Mucosa of descending colon (tissue), 3 donors: ENCODE results near the gene CFAP45. TPM values are rescaled to one million over a fixed set of nuclear protein-coding genes. Genes with fewer than 3 reads are reported as not detected.
A peak's percentile ranks its signal among the peaks of the same experiment; 100 is the strongest.

Experiments used
- ATAC-seq: fragments of 200-7000 bp; cut with Tn5 transposase; one replicate; pipeline ENCODE4 v1.9.1; 2020; ENCODE audit warnings: mild to moderate bottlenecking, moderate library complexity
- DNase-seq, 3 donors: peaks; one replicate each; pipeline ENCODE4 v3.0.0-alpha.2; 2020
- H3K36me3 ChIP-seq: fragments of 200-600 bp; one replicate; pipeline ENCODE4 v1.8.0; 2021; ENCODE audit warnings: low read depth, mild to moderate bottlenecking
- H3K4me1 ChIP-seq: fragments of 200-600 bp; one replicate; pipeline ENCODE4 v1.8.0; 2021; ENCODE audit warnings: low read depth, mild to moderate bottlenecking
- H3K4me3 ChIP-seq: fragments of 200-600 bp; one replicate; pipeline ENCODE4 v1.8.0; 2021; ENCODE audit warnings: mild to moderate bottlenecking
- H3K9me3 ChIP-seq: fragments of 200-600 bp; one replicate; pipeline ENCODE4 v1.8.0; 2021; ENCODE audit warnings: mild to moderate bottlenecking
- intact Hi-C, 2 donors: fragments of 100-400 bp; cut with DNase I in 1 of 2; cut with micrococcal nuclease in 1 of 2; formaldehyde crosslinking; loops; one replicate each; pipeline versions ENCODE4 v1.11.0 to v1.11.1; 2022; cut with DNase I, micrococcal nuclease
- total RNA-seq, 3 donors: library from RNA; stranded (reverse); fragmentation: NEBNext Ultra II Directional in 2 of 3; extraction: Animal tissue kit (Norgen Biotek cat#: 25700) in 2 of 3; gene quantifications; one replicate each; pipeline versions ENCODE4 v1.2.1 to v1.2.4, GENCODE V29; 2021 to 2023
- TF ChIP-seq, protein P1 (sequence below): fragments of 200-600 bp; IDR thresholded peaks from one replicate; pipeline ENCODE4 v1.8.0; 2022; ENCODE audit warnings: antibody characterized with exemption, mild to moderate bottlenecking
- donor health status: DM: no; HTN: no; CAD: no; lungs with moderate emphysema.
- donor health status: DM: no; HTN: no; CAD: no.
- donor health status: DM: no; HTN: yes; CAD: no.

The CFAP45 gene
- total RNA-seq, 3 donors from 2014 or later, result 0.36 to 0.57 TPM; not detected in 1

GRCh38 chr1:159945483-159946241 is 45.7 kb upstream of the CFAP45 start, which contains the start of gene IGSF9:
IGSF9 (minus strand) TSS chr1:159945613; CDS start chr1:159943454, 2,159 bp downstream.
- peak; percentile 87 for ATAC-seq
- peaks cover 40% of the 10 kb centered on the region for H3K4me1 ChIP-seq
- TF ChIP-seq, protein P1, sequence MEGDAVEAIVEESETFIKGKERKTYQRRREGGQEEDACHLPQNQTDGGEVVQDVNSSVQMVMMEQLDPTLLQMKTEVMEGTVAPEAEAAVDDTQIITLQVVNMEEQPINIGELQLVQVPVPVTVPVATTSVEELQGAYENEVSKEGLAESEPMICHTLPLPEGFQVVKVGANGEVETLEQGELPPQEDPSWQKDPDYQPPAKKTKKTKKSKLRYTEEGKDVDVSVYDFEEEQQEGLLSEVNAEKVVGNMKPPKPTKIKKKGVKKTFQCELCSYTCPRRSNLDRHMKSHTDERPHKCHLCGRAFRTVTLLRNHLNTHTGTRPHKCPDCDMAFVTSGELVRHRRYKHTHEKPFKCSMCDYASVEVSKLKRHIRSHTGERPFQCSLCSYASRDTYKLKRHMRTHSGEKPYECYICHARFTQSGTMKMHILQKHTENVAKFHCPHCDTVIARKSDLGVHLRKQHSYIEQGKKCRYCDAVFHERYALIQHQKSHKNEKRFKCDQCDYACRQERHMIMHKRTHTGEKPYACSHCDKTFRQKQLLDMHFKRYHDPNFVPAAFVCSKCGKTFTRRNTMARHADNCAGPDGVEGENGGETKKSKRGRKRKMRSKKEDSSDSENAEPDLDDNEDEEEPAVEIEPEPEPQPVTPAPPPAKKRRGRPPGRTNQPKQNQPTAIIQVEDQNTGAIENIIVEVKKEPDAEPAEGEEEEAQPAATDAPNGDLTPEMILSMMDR, result no peak
- peak within 1 kb of the TSS; percentile 20 for H3K4me3 ChIP-seq
- intact Hi-C loops, result no loop called here
- H3K9me3 ChIP-seq, result no peaks in the 10 kb centered on the region
- H3K36me3 ChIP-seq, result no peaks in the 10 kb centered on the region
- peak; percentile 83 to 93 (median 91) for DNase-seq

DNA sequence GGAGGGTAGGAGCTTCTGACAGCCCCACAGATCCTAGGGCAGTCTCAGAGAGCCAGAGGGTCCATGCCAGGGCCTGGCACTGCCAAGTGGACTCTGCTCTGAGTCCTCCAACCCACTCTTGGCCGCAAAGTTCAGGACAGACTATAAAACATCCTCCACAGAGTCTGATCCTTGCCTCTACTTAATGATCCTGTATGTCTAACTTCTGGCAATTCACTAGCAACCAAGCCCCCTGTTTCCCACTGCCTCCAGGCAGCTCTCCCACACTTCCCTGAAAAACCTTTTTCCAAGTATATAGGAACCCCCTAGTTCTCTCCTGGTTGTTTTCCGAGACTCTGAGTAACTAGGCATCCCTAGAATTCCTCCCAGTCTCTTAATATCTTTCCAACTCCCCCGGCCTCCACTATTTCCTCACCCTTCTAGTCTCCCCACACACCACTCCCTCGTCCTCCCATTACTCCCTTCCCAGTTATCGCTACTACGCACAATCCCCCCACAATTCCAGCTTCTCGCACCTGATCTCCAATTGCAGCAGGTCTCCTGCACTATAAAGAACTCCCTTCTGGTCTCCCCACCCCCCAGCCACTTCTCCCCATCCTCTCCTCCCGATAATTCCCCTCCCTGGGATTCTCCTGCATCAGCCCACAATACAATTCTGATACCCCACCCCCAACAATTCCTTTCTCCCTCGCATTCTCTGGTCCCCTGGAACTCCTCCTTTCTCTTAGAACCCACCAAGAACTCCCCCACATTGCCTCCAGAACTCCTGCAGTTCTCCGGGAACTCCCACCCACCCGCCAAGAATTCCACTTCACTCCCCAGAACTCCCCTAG is 44.9 kb upstream of the CFAP45 start:
- peaks cover 45% of the 10 kb centered on the region for H3K4me1 ChIP-seq
- intact Hi-C loops, result no loop called here
- TF ChIP-seq, protein P1, result no peak
- no peaks in the 10 kb centered on the region for H3K36me3 ChIP-seq
- H3K4me3 ChIP-seq, result no peak overlapping the region
- no peak for ATAC-seq
- DNase-seq, result no peak
- H3K9me3 ChIP-seq, result no peaks in the 10 kb centered on the region

- DNase-seq (no peak), ATAC-seq (no peak)
- peaks cover 43% of the 10 kb centered on the region for H3K4me1 ChIP-seq
- no peaks in the 10 kb centered on the region for H3K36me3 ChIP-seq
- intact Hi-C loops, result no loop called here
- H3K9me3 ChIP-seq, result no peaks in the 10 kb centered on the region
- TF ChIP-seq, protein P1, result no peak
- no peak overlapping the region for H3K4me3 ChIP-seq
Observed at GRCh38 chr1:159943908-159944622, 44.1 kb upstream of the CFAP45 start.

DNA sequence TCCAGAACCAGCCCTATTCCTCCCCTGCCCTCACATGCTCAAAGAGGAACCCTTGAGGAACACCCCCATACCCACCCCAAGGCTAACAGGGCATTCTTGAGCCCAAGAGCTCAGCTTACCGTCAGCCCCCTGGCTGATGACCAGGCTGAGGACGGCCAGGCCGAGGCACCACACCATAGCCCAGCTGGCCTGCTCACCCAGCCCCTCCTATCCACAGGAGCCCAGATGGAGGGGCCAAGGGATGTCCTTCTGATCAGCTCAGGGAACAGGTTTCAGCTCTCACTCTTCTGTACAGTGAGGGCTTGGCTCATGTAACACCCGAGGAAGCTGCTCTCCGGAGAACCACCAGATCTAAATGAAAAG is 43.3 kb upstream of the CFAP45 start:
- H3K4me1 ChIP-seq, result peaks cover 43% of the 10 kb centered on the region
- no peak overlapping the region for H3K4me3 ChIP-seq
- no peaks in the 10 kb centered on the region for H3K9me3 ChIP-seq
- intact Hi-C loops, result no loop called here
- H3K36me3 ChIP-seq, result no peaks in the 10 kb centered on the region
- no peak for ATAC-seq
- TF ChIP-seq, protein P1, result no peak
- no peak for DNase-seq

DNA sequence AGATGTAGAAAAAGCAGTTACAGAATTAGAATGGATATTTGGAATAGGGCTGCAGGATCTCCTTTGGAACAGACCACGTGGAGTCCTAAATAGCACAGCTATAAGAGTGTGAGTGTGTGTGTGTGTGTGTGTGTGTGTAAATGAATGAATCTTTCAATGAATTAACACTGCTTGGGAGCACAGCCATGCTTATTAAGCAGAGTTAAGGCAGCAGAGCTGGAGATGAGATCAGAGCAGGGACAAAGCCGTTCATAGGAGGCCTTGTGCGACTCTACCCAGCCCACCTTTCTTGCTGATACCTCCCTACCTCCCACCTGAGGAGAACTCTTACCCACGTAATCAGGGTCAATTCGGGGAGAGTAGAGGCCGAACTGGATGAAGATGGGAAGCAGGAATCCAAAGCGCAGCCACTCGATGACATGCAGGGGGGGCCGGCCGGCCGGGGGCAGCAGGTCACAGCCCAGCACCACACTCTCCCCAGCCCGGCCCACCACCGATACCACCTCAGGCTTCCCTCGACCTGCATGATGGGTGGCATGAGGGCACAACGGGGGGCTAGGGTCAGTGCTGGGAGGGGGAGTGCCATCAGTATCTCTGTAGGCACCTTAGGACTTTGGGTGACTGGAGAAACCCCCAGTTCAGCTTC is 42.8 kb upstream of the CFAP45 start:
- Histone ChIP-seq H3K4me3 (no peak overlapping the region), H3K36me3 (no peaks in the 10 kb centered on the region), H3K9me3 (no peaks in the 10 kb centered on the region), H3K4me1 (peaks cover 47% of the 10 kb centered on the region)
- TF ChIP-seq, protein P1, result no peak
- DNase-seq, result no peak
- intact Hi-C loops, result no loop called here
- no peak for ATAC-seq
